Measurements from ENCODE around the gene RFC3.

Gene RFC3

DNA sequence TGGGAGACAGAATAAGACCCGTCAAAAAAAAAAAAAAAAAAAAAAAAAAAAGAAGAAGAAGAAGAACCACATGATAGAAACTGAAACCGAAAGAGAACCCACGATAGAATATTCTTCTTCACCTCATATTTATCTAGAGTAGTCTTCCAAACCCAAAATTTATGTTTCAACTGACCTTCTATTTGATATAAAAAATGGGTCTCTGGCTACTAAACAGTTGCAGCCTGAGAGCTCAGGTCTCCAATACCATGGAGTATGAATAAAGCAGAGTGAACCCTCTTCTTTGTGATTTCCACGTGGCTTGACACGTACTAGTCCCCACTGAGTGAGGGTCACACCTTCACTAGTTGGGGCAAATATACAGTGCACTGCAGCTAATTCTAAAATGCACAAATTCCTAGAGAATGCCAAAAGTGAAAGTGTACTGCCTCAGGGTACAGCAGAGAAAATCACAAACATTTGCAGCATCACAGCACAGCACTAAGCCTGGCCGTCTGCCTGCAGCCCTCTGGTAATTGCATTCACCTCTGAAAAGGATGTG, 30.8 kb upstream of the RFC3 start:
- Histone ChIP-seq H3K9me3 (ENCODE audit: control insufficient read depth, low read length) (no peaks in the 10 kb centered on the region), H3K27ac (ENCODE audit: insufficient read depth, low read length, poor library complexity, severe bottlenecking) (no peak overlapping the region), H3K4me3 (ENCODE audit: insufficient read depth, low read depth, low read length, poor library complexity, severe bottlenecking) (peak overlapping the region; percentile 37), H3K4me1 (ENCODE audit: control insufficient read depth, insufficient read depth, low read length, poor library complexity, severe bottlenecking) (no peaks in the 10 kb centered on the region), H3K36me3 (ENCODE audit: control insufficient read depth, insufficient read depth, low read length) (no peaks in the 10 kb centered on the region), H3K27me3 (replicated peaks; ENCODE audit: control insufficient read depth, insufficient read depth, low read length, poor library complexity, severe bottlenecking) (no peaks in the 10 kb centered on the region)
- DNase-seq: no peak

DNA sequence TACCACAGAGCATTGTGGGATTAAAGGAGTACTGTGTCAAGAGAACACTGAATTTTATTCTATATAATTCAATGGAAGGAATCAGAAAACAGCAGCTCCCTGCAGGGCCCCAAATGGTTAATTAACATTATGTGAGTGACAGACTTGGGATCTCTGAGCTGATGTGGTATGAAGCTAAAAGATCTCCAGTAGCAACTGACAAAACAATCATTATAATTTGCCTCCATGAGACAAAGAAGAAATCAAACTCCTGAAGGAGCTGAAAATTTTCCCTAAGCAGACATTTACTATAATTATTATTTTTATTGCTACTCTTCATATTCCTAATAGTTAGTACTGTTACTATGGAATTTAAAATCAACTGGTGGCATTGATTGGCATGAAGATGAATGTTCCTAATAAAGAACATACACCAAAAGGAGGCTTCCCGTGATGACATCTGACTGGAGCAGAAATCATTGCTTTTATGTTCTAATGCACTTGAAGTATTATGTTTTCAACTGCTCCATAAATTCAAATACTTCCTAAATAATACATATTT, 28.8 kb upstream of the RFC3 start:
- no peaks in the 10 kb centered on the region for H3K9me3 ChIP-seq (ENCODE audit: control insufficient read depth, low read length)
- H3K36me3 ChIP-seq (ENCODE audit: control insufficient read depth, insufficient read depth, low read length): no peaks in the 10 kb centered on the region

DNA sequence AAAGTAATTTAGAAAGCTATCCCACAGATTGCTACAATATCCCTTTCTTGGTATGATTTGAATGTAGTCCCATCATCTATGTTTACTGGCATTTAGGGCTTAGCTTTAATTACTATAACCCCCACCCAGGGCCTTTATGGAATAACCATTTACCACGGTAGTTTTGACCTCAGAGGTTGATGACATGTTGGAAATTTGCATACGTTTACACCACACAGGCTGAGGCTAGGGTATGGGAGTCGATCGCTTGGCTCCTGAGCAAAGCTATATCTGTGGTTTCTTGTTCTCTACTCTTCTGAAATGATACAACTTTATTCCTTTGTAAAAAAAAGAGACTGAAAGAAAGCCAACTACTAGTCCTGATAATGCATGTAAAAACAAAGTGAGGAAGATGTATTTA, 28.2 kb upstream of the RFC3 start:
- no peak overlapping the region for H3K4me3 ChIP-seq (ENCODE audit: insufficient read depth, low read depth, low read length, poor library complexity, severe bottlenecking)
- H3K9me3 ChIP-seq (ENCODE audit: control insufficient read depth, low read length): no peaks in the 10 kb centered on the region
- no peaks in the 10 kb centered on the region for H3K36me3 ChIP-seq (ENCODE audit: control insufficient read depth, insufficient read depth, low read length)
- no peak for DNase-seq
- no peak overlapping the region for H3K27ac ChIP-seq (ENCODE audit: insufficient read depth, low read length, poor library complexity, severe bottlenecking)
- H3K4me1 ChIP-seq (ENCODE audit: control insufficient read depth, insufficient read depth, low read length, poor library complexity, severe bottlenecking): no peaks in the 10 kb centered on the region
- H3K27me3 ChIP-seq (replicated peaks; ENCODE audit: control insufficient read depth, insufficient read depth, low read length, poor library complexity, severe bottlenecking): no peaks in the 10 kb centered on the region

More for the DNA sequence above, 28.8 kb upstream of the RFC3 start:
- no peak for DNase-seq
- Histone ChIP-seq H3K4me3 (ENCODE audit: insufficient read depth, low read depth, low read length, poor library complexity, severe bottlenecking) (no peak overlapping the region), H3K27me3 (replicated peaks; ENCODE audit: control insufficient read depth, insufficient read depth, low read length, poor library complexity, severe bottlenecking) (no peaks in the 10 kb centered on the region), H3K27ac (ENCODE audit: insufficient read depth, low read length, poor library complexity, severe bottlenecking) (no peak overlapping the region), H3K4me1 (ENCODE audit: control insufficient read depth, insufficient read depth, low read length, poor library complexity, severe bottlenecking) (no peaks in the 10 kb centered on the region)

DNA sequence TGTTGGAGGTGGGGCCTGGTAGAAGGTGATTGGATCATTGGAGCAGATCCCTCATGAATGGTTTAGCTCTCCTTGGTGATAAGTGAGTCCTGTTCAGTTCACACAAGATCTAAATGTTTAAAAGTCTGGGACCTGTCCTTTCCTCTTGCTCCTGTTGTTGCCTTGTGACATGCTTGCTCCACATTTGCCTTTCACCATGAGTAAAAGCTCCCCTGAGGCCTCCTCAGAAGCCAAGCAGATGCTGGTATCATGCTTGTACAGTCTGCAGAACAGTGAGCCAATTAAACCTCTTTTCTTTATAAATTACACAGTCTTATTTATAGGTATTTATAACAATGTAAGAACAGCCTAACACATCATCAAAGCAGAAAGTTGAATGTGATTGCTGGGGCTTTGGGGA, 24.2 kb upstream of the RFC3 start:
- no peak for DNase-seq
- no peaks in the 10 kb centered on the region for H3K27me3 ChIP-seq (replicated peaks; ENCODE audit: control insufficient read depth, insufficient read depth, low read length, poor library complexity, severe bottlenecking)
- H3K4me1 ChIP-seq (ENCODE audit: control insufficient read depth, insufficient read depth, low read length, poor library complexity, severe bottlenecking): no peaks in the 10 kb centered on the region
- no peak overlapping the region for H3K27ac ChIP-seq (ENCODE audit: insufficient read depth, low read length, poor library complexity, severe bottlenecking)
- H3K4me3 ChIP-seq (ENCODE audit: insufficient read depth, low read depth, low read length, poor library complexity, severe bottlenecking): no peak overlapping the region
- no peaks in the 10 kb centered on the region for H3K9me3 ChIP-seq (ENCODE audit: control insufficient read depth, low read length)
- H3K36me3 ChIP-seq (ENCODE audit: control insufficient read depth, insufficient read depth, low read length): no peaks in the 10 kb centered on the region

DNA sequence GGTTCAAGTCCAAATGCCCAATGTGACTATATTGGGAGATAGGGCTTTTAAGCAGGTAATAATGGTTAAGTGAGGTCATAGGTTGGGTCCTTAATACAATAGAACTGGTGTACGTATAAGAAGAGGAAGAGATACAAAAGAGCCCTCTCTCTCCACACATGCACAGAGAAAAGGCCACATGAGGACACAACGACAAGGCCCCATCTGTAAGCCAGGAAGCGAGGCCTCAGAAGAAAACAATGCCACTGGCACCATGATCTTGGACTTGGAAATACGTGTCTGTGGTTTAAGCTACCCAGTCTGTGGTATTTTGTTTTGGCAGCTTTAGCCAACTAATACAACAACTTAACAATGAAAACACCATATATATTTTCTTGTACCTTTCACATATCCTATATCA, 23.4 kb upstream of the RFC3 start:
- no peak for DNase-seq
- no peak overlapping the region for H3K4me3 ChIP-seq (ENCODE audit: insufficient read depth, low read depth, low read length, poor library complexity, severe bottlenecking)
- H3K27ac ChIP-seq (ENCODE audit: insufficient read depth, low read length, poor library complexity, severe bottlenecking): no peak overlapping the region
- H3K36me3 ChIP-seq (ENCODE audit: control insufficient read depth, insufficient read depth, low read length): no peaks in the 10 kb centered on the region
- no peaks in the 10 kb centered on the region for H3K27me3 ChIP-seq (replicated peaks; ENCODE audit: control insufficient read depth, insufficient read depth, low read length, poor library complexity, severe bottlenecking)
- no peaks in the 10 kb centered on the region for H3K4me1 ChIP-seq (ENCODE audit: control insufficient read depth, insufficient read depth, low read length, poor library complexity, severe bottlenecking)
- no peaks in the 10 kb centered on the region for H3K9me3 ChIP-seq (ENCODE audit: control insufficient read depth, low read length)

DNA sequence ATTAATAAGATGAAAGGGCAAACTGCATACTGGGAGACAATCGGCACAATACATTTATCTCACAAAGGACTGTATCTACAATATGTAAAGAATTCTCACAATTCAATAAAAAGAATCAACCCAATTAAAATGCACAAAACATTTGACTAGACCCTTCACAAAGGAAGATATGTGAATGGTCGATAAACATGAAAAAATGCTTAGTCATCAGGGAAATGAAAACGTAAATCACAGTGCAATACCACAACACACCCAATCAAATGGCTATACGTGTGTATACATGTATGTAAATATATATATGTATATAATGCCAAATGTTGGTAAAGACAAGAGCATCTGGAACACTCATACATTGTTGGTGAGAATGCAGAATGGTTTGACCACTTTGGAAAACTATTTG, 21.9 kb upstream of the RFC3 start:
- Histone ChIP-seq H3K9me3 (ENCODE audit: control insufficient read depth, low read length) (no peaks in the 10 kb centered on the region), H3K27me3 (replicated peaks; ENCODE audit: control insufficient read depth, insufficient read depth, low read length, poor library complexity, severe bottlenecking) (no peaks in the 10 kb centered on the region), H3K27ac (ENCODE audit: insufficient read depth, low read length, poor library complexity, severe bottlenecking) (no peak overlapping the region), H3K4me3 (ENCODE audit: insufficient read depth, low read depth, low read length, poor library complexity, severe bottlenecking) (no peak overlapping the region), H3K4me1 (ENCODE audit: control insufficient read depth, insufficient read depth, low read length, poor library complexity, severe bottlenecking) (no peaks in the 10 kb centered on the region), H3K36me3 (ENCODE audit: control insufficient read depth, insufficient read depth, low read length) (no peaks in the 10 kb centered on the region)
- DNase-seq: no peak

DNA sequence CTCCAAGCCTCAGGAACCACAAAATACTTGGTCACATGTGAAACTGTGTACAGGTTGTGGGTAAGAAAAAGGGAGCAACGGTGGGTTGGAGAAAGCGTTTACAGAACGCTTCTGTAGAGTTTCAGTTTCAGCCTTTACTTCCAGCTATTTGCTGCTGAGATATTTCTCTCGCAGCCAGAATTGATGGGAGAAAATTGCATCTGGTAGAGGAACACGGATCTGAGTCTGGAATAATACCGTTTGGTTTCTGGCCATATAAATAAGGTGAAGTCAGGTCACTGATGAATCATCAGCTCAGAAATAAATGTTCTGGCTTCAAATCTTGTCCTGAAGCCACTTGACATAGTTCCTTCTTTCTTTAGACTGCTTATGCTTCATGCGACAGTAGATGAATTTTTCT, 20.3 kb upstream of the RFC3 start:
- Histone ChIP-seq H3K9me3 (ENCODE audit: control insufficient read depth, low read length) (no peaks in the 10 kb centered on the region), H3K4me1 (ENCODE audit: control insufficient read depth, insufficient read depth, low read length, poor library complexity, severe bottlenecking) (no peaks in the 10 kb centered on the region), H3K36me3 (ENCODE audit: control insufficient read depth, insufficient read depth, low read length) (no peaks in the 10 kb centered on the region), H3K27me3 (replicated peaks; ENCODE audit: control insufficient read depth, insufficient read depth, low read length, poor library complexity, severe bottlenecking) (no peaks in the 10 kb centered on the region), H3K4me3 (ENCODE audit: insufficient read depth, low read depth, low read length, poor library complexity, severe bottlenecking) (no peak overlapping the region), H3K27ac (ENCODE audit: insufficient read depth, low read length, poor library complexity, severe bottlenecking) (no peak overlapping the region)
- no peak for DNase-seq

DNA sequence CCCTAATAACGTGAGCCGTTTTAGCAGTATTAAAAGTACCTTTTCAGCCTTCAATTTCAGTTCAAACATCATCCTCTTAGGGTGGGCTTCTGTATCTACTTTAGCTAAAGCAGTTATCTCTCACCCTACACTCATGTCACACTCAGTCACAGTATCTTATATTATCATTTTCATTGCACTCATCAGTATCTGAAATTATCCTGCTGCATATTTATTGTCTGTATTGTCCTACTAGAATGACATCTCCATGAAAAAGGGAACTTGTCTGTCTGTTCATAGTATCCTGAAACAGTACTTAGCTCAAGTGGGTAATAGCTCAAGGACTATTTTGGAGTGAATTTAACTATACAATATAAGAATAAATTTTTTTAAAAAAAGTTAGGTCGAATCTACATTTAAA, 19.9 kb upstream of the RFC3 start:
- no peak overlapping the region for H3K27ac ChIP-seq (ENCODE audit: insufficient read depth, low read length, poor library complexity, severe bottlenecking)
- no peaks in the 10 kb centered on the region for H3K36me3 ChIP-seq (ENCODE audit: control insufficient read depth, insufficient read depth, low read length)
- no peak overlapping the region for H3K4me3 ChIP-seq (ENCODE audit: insufficient read depth, low read depth, low read length, poor library complexity, severe bottlenecking)
- H3K9me3 ChIP-seq (ENCODE audit: control insufficient read depth, low read length): no peaks in the 10 kb centered on the region
- DNase-seq: no peak
- H3K27me3 ChIP-seq (replicated peaks; ENCODE audit: control insufficient read depth, insufficient read depth, low read length, poor library complexity, severe bottlenecking): no peaks in the 10 kb centered on the region
- H3K4me1 ChIP-seq (ENCODE audit: control insufficient read depth, insufficient read depth, low read length, poor library complexity, severe bottlenecking): no peaks in the 10 kb centered on the region

DNA sequence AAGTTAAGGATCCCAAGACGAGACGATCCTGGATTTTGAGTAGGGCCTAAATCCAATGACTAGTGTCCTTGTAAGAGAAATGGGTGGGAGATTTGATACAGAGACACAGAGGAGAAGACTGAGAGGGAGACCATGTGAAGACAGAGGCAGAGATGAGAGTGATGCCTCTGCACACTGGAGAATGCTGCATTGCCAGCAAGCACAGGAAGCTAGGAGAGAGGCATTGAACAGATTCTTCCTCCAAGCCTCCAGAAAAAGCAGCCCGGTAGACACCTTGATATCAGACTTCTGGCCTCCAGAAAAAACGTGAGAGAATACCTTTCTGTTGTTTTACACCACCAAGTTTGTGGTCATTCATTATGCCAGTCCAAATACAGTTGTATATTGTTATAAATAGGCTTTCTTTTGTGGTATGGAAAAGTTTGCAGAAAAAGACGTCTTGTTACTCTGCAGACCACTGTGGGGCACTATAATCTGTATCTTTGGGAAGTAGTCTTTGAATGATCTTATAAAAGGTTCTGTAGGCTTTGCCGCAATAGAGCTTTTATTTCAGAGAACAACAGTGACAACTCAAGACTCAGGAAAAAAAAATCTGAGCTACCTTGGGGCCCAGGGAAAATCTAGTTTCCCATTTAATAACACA, 17.9 kb upstream of the RFC3 start:
- no peak overlapping the region for H3K27ac ChIP-seq (ENCODE audit: insufficient read depth, low read length, poor library complexity, severe bottlenecking)
- H3K4me3 ChIP-seq (ENCODE audit: insufficient read depth, low read depth, low read length, poor library complexity, severe bottlenecking): no peak overlapping the region
- H3K27me3 ChIP-seq (replicated peaks; ENCODE audit: control insufficient read depth, insufficient read depth, low read length, poor library complexity, severe bottlenecking): no peaks in the 10 kb centered on the region
- no peaks in the 10 kb centered on the region for H3K4me1 ChIP-seq (ENCODE audit: control insufficient read depth, insufficient read depth, low read length, poor library complexity, severe bottlenecking)
- H3K9me3 ChIP-seq (ENCODE audit: control insufficient read depth, low read length): no peaks in the 10 kb centered on the region
- no peaks in the 10 kb centered on the region for H3K36me3 ChIP-seq (ENCODE audit: control insufficient read depth, insufficient read depth, low read length)
- no peak for DNase-seq

DNA sequence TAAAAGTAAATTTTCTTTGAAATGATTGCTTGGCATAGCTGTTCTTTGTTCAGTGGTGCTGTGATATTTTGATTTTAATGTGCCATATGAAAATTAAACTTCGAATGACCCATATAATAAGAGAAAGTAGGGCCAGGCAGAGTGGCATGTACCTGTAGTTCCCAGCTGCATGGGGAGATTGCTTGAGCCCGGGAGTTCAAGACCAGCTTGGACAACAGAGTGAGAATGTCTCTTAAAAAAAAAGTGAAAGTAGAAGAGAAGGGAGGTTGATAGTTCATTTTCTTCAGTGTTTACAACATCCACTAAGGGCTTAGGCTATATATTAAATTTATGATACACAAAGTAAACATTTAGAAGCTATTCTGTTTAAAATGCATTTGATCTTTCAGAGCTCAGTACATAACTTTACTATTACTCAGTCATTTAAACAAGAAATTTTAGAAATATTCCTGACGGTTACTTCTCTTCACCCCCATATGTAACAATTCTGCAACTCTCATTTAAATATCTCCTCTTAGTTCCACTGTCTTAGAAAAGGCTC, 17.2 kb upstream of the RFC3 start:
- no peak overlapping the region for H3K4me3 ChIP-seq (ENCODE audit: insufficient read depth, low read depth, low read length, poor library complexity, severe bottlenecking)
- no peak overlapping the region for H3K27ac ChIP-seq (ENCODE audit: insufficient read depth, low read length, poor library complexity, severe bottlenecking)
- no peaks in the 10 kb centered on the region for H3K9me3 ChIP-seq (ENCODE audit: control insufficient read depth, low read length)

More for the DNA sequence above, 17.2 kb upstream of the RFC3 start:
- no peak for DNase-seq
- H3K36me3 ChIP-seq (ENCODE audit: control insufficient read depth, insufficient read depth, low read length): no peaks in the 10 kb centered on the region
- no peaks in the 10 kb centered on the region for H3K4me1 ChIP-seq (ENCODE audit: control insufficient read depth, insufficient read depth, low read length, poor library complexity, severe bottlenecking)
- no peaks in the 10 kb centered on the region for H3K27me3 ChIP-seq (replicated peaks; ENCODE audit: control insufficient read depth, insufficient read depth, low read length, poor library complexity, severe bottlenecking)
